Measurements from ENCODE around the gene MRPL11.

The MRPL11 gene

GRCh38 chr11:66477263-66478201 lies 38.9 kb upstream of the MRPL11 start:
- TF ChIP-seq CTCF (IDR thresholded peaks at IDR 0.05; ENCODE audit: low read depth, low read length, missing control alignments): no peak
- H3K4me3 ChIP-seq (ENCODE audit: low read depth, low read length): no peak overlapping the region
- no peak for DNase-seq (ENCODE audit: low read depth)

- no peak overlapping the region for H3K4me3 ChIP-seq (ENCODE audit: low read depth, low read length)
- no peak for TF ChIP-seq CTCF (IDR thresholded peaks at IDR 0.05; ENCODE audit: low read depth, low read length, missing control alignments)
- DNase-seq (ENCODE audit: low read depth): no peak
Measured at GRCh38 chr11:66476841-66477251, 38.2 kb upstream of the MRPL11 start.

GRCh38 chr11:66476173-66476840 lies 37.7 kb upstream of the MRPL11 start:
- TF ChIP-seq CTCF (IDR thresholded peaks at IDR 0.05; ENCODE audit: low read depth, low read length, missing control alignments): no peak
- DNase-seq (ENCODE audit: low read depth): no peak
- H3K4me3 ChIP-seq (ENCODE audit: low read depth, low read length): no peak overlapping the region

GRCh38 chr11:66475349-66476172 lies 36.9 kb upstream of the MRPL11 start:
- TF ChIP-seq CTCF (IDR thresholded peaks at IDR 0.05; ENCODE audit: low read depth, low read length, missing control alignments): no peak
- DNase-seq (ENCODE audit: low read depth): no peak

GRCh38 chr11:66473608-66474515 lies 35.2 kb upstream of the MRPL11 start:
- TF ChIP-seq CTCF (IDR thresholded peaks at IDR 0.05; ENCODE audit: low read depth, low read length, missing control alignments): no peak
- no peak for DNase-seq (ENCODE audit: low read depth)
- no peak overlapping the region for H3K4me3 ChIP-seq (ENCODE audit: low read depth, low read length)

More at GRCh38 chr11:66475349-66476172, 36.9 kb upstream of the MRPL11 start:
- no peak overlapping the region for H3K4me3 ChIP-seq (ENCODE audit: low read depth, low read length)

- no peak for TF ChIP-seq CTCF (IDR thresholded peaks at IDR 0.05; ENCODE audit: low read depth, low read length, missing control alignments)
- no peak overlapping the region for H3K4me3 ChIP-seq (ENCODE audit: low read depth, low read length)
- DNase-seq (ENCODE audit: low read depth): no peak
Measured at GRCh38 chr11:66473167-66473566, 34.5 kb upstream of the MRPL11 start.

All from GM12864 (cell line).